HepG2 (cell line): ENCODE data around the gene ATRN. TPM values are rescaled to one million over a fixed set of nuclear protein-coding genes. Genes with fewer than 3 reads are reported as not detected.

Source experiments
- AHR ChIP-seq: IDR thresholded peaks from 2 replicates; pipeline ENCODE4 v1.6.1; 2018; ENCODE audit warnings: missing genetic modification reagents, missing compliant biosample characterization
- BORCS8-MEF2B ChIP-seq: sonication (generic); formaldehyde crosslinking; IDR thresholded peaks from 2 replicates; pipeline ENCODE4 v1.8.0; 2022; ENCODE audit warnings: mild to moderate bottlenecking, missing genetic modification reagents
- CTCF ChIP-seq: sonication (generic); formaldehyde crosslinking; IDR thresholded peaks from 2 replicates; pipeline ENCODE4 v1.5.0; 2020; ENCODE audit warnings: mild to moderate bottlenecking, missing genetic modification reagents, moderate library complexity
- HNRNPLL ChIP-seq: fragments of 200-400 bp; formaldehyde crosslinking; IDR thresholded peaks from 2 replicates; pipeline ENCODE4 v1.6.1; 2017; ENCODE audit warnings: mild to moderate bottlenecking, low read depth, low read length; ENCODE audit not compliant: poor library complexity, severe bottlenecking
- KDM2A ChIP-seq: sonication (generic); formaldehyde crosslinking; IDR thresholded peaks from 2 replicates; pipeline ENCODE4 v1.4.0; 2020; ENCODE audit warnings: low read depth, missing genetic modification reagents, borderline replicate concordance
- PATZ1 ChIP-seq: sonication (generic); formaldehyde crosslinking; IDR thresholded peaks from 2 replicates; pipeline ENCODE4 v1.4.0; 2020; ENCODE audit warnings: missing genetic modification reagents
- PAXIP1 ChIP-seq: sonication (generic); formaldehyde crosslinking; conservative IDR thresholded peaks from 2 replicates; pipeline ENCODE4 v1.4.0; 2020; ENCODE audit warnings: mild to moderate bottlenecking, missing genetic modification reagents, moderate library complexity
- POGK ChIP-seq: sonication (generic); formaldehyde crosslinking; conservative IDR thresholded peaks from 2 replicates; pipeline ENCODE4 v1.8.0; 2022; ENCODE audit warnings: mild to moderate bottlenecking, moderate library complexity, missing genetic modification reagents
- ZFP91 ChIP-seq: sonication (generic); formaldehyde crosslinking; IDR thresholded peaks from 2 replicates; pipeline ENCODE4 v1.9.0; 2022; ENCODE audit warnings: missing genetic modification reagents, mild to moderate bottlenecking, borderline replicate concordance
- ZNF337 ChIP-seq: sonication (generic); formaldehyde crosslinking; IDR thresholded peaks from 2 replicates; pipeline ENCODE4 v1.5.1; 2020; ENCODE audit warnings: missing genetic modification reagents, low read depth, mild to moderate bottlenecking, borderline replicate concordance
- ZNF687 ChIP-seq: sonication (generic); formaldehyde crosslinking; IDR thresholded peaks from 2 replicates; pipeline ENCODE4 v1.5.1; 2020; ENCODE audit warnings: mild to moderate bottlenecking, missing genetic modification reagents, moderate library complexity
- polyA plus RNA-seq, 8 experiments: library from polyadenylated mRNA; depleted of rRNA in 3 of 8; stranded (reverse) in 7 of 8; unstranded in 1 of 8; fragments of >200 nt; fragmentation: Illumina TruSeq in 4 of 8; extraction: Trizol in 4 of 8; gene quantifications; 2 replicates each; pipeline versions ENCODE4 v1.2.1 to v1.2.3, GENCODE V29; 2011 to 2016; ENCODE audit warnings: low read depth in 4 of 8, missing spikeins in 1 of 8, mixed read lengths in 1 of 8; ENCODE audit not compliant: insufficient read depth in 1 of 8
- total RNA-seq, 5 experiments: library from RNA; depleted of rRNA; stranded (reverse); fragments of >200 nt; fragmentation: Illumina TruSeq; extraction: Trizol; gene quantifications; 2 replicates each; pipeline ENCODE4 v1.2.3, GENCODE V29; 2016; ENCODE audit warnings: low read depth in 1 of 5

ATRN gene
- total and polyA plus RNA-seq, 2 of the 13 experiments (the other 11 are each of a cell fraction or from before 2014, with no cell fraction given): 44.2 to 81.1 TPM

GRCh38 chr20:3672547-3673171 lies 201.8 kb downstream of the ATRN start (continued):
- no peak for TF ChIP-seq PAXIP1 (CRISPR knock-in tag)
- 0 out of 2 replicates have a peak, but pooled peaks have one; percentile 37 for TF ChIP-seq POGK (CRISPR knock-in tag)
- 0 out of 2 replicates have a peak, but pooled peaks have one; percentile 33 for TF ChIP-seq KDM2A (CRISPR knock-in tag)
- peak; percentile 47 for TF ChIP-seq ZNF687
- no peak for TF ChIP-seq ZNF337 (CRISPR knock-in tag)
- peak; percentile 34; the same call in 1 of the 2 replicates for TF ChIP-seq CTCF
- TF ChIP-seq AHR (CRISPR knock-in tag): no peak
- TF ChIP-seq BORCS8-MEF2B (CRISPR knock-in tag): no peak
- peak; percentile 24; the same call in 1 of the 2 replicates for TF ChIP-seq PATZ1 (CRISPR knock-in tag)
- peak; percentile 59 for TF ChIP-seq HNRNPLL
- TF ChIP-seq ZFP91 (CRISPR knock-in tag): no peak; the same call in 1 of the 2 replicates
